LNCaP clone FGC (cell line): ENCODE measurements around the gene VDAC1.

Experiments
- DNase-seq: peaks from one replicate; pipeline ENCODE4 v3.0.0-alpha.2; 2011; ENCODE audit warnings: low read depth
- H3K4me3 ChIP-seq: 2 replicates; pipeline ENCODE4 v1.5.1; 2011; ENCODE audit warnings: mild to moderate bottlenecking, low read depth, low read length, control low read depth
- TF ChIP-seq, protein P1 (sequence below): IDR thresholded peaks from 2 replicates; pipeline ENCODE4 v1.5.1; 2012; ENCODE audit warnings: mild to moderate bottlenecking; ENCODE audit not compliant: control insufficient read depth, insufficient read depth; ENCODE audit errors: extremely low read depth

Gene VDAC1

DNA sequence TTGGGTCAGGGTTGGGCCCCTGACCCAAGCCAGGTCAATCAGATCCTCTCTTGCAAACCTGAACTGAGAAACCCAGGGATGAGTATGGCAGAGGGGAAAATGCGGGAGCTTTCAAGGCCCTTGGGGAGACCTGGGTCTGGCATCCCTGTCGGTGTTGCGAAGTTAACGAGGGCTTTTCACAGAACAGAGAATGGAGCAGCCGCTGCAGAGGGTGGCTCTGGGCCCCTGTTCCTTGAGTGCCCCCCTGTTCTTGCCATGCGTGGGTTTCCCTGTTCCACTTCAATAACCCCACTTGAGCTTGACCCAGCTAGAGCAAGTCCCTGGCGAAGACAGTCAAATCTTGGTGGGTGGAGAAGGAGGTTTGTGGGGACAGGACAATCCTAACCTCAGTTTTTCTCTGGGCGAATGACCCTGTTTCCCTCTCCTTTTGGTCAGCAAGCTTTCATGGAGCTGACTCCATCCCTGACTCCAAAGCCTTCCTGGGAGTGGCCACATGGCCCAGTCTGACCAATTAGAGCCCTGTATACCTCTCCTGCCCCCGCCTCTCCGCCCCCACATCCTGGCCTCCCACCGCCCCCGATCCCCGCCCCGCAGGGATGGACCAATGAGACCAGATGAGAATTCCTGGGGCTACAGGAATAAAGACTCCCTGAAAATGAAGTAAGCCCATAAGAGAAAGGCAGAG lies 2.9 kb upstream of the VDAC1 start:
- TF ChIP-seq, protein P1, sequence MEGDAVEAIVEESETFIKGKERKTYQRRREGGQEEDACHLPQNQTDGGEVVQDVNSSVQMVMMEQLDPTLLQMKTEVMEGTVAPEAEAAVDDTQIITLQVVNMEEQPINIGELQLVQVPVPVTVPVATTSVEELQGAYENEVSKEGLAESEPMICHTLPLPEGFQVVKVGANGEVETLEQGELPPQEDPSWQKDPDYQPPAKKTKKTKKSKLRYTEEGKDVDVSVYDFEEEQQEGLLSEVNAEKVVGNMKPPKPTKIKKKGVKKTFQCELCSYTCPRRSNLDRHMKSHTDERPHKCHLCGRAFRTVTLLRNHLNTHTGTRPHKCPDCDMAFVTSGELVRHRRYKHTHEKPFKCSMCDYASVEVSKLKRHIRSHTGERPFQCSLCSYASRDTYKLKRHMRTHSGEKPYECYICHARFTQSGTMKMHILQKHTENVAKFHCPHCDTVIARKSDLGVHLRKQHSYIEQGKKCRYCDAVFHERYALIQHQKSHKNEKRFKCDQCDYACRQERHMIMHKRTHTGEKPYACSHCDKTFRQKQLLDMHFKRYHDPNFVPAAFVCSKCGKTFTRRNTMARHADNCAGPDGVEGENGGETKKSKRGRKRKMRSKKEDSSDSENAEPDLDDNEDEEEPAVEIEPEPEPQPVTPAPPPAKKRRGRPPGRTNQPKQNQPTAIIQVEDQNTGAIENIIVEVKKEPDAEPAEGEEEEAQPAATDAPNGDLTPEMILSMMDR = no peak
- no peak overlapping the region for H3K4me3 ChIP-seq
- DNase-seq = no peak

DNA sequence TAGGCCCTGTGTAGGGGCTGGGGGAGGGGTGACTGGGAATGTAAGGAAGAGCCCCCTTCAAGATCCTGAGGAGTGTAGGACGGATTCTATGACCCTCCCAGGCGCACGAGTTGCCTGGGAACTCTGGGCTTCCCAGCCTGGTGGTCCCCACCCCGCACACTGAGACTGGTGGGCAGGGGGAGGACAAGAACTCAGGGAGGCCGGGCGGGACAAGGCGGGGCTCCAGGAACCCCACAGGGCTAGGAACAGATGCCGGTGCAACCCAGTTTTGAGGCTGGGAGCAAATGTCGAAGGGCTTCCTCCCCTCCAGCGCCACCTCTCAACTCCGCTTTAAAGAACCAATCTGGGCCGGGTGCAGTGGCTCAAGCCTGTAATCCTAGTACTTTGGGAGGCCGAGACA lies 1.3 kb upstream of the VDAC1 start:
- DNase-seq = no peak
- TF ChIP-seq, protein P1 = no peak
- H3K4me3 ChIP-seq = peak overlapping the region; percentile 76

DNA sequence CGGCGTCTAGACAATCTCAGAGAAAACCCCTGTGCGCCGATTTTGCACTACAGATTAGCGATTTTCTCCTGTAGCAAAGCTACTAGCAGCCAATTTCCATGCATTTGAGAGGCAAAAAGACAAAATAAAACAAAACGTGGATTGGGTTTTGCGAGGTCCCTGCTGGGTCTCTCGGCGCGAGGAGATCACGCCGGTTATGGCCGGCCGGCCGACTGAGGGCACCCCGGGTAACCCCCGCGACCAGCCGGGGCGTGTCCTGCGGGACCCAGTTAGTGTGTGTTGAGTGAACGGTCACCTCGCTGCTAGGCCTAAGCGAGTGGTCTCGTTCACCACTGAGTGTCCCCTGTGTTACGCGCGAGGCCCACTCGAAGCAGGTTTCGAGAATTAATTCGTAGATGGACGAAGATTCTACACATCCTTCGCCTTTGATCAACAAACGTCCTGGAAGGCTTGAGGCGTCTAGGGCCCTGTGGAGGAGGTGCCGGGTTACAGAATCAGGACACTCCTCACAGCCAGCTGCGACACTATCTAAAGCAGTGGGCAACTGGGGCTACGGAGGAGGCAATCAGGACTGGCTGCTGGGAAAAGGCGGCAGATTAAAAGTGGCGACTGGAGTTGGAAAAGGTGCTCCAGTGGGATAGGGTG lies 764 bp upstream of the VDAC1 start:
- TF ChIP-seq, protein P1 = no peak
- H3K4me3 ChIP-seq = peak overlapping the region; percentile 76
- no peak for DNase-seq

DNA sequence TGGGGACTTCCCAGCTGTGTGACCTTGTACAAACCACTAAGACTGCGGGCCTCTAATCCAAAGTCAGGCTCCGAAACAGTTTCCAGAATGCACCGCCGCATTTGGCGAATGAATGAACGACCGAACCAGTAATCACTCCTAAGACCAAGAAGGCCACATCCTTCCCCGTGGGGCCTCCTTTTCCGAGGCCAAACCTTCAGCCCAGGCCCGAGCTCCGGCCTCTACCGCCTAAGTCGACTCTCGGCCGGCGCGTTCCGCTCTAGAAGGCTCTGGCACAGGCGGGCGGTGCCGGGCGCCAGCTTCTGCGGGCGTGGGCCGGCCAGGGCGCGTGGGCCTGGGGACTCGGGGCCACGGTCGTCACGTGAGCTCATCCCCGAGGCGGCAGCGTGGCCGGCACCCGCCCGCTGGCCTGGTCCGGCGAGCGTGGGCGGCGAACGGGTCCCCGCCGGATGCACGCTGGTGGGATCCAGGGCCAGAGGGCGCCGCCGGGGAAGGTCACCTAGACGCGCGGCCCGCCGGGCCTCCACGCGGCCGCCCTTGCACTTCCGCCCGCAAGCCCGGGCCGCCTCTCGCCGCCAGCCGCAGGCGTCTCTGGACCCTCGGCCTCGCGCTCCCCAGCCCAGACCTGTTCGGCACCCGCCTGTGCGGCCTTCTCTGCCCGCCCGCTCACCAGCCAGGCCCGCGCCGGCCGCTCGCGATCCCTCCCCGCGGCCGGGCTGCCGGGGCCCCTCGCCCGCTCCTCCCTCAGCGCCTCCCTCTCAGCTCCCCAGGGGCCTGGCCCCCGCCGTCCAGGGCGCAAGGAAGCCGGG lies 754 bp downstream of the VDAC1 start:
- no peak for DNase-seq
- peak overlapping the region; percentile 76 for H3K4me3 ChIP-seq
- TF ChIP-seq, protein P1 = no peak

DNA sequence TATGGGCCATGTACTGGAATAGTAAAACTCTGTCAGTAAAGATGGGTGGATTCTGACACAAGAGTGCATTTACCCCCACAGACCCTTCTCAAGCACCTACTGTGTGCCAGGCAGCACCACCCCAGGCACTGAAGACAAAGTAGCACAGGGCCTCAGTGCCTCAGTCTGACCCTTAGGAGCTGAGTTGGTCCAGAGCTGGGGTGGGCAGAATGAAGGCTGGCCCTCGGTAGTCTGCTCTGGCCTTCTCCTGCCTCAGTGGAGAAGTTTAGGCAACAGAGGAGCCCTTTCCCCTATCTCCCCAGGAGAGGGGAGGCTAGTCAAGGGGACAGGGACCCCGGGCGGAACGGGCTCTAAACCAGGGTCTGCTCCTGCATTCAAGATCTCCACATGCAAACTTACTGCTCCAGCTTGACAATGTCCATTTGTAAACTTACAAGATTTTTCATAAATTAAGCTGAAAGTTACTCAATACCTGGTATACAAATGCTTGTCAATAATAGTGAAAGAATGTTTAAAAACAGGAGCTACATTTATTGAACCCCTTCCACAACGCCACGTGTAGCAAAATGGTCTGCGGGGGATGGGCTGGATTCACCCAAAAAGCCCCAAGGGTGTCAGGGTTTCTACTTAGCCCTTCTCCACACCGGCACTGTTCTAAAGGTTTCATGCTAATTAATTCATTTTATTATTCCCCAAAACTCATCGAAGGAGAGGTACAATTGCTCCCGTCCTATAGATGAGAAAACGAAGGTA lies 1.5 kb downstream of the VDAC1 start:
- DNase-seq = no peak
- peak overlapping the region; percentile 76 for H3K4me3 ChIP-seq
- TF ChIP-seq, protein P1 = no peak

DNA sequence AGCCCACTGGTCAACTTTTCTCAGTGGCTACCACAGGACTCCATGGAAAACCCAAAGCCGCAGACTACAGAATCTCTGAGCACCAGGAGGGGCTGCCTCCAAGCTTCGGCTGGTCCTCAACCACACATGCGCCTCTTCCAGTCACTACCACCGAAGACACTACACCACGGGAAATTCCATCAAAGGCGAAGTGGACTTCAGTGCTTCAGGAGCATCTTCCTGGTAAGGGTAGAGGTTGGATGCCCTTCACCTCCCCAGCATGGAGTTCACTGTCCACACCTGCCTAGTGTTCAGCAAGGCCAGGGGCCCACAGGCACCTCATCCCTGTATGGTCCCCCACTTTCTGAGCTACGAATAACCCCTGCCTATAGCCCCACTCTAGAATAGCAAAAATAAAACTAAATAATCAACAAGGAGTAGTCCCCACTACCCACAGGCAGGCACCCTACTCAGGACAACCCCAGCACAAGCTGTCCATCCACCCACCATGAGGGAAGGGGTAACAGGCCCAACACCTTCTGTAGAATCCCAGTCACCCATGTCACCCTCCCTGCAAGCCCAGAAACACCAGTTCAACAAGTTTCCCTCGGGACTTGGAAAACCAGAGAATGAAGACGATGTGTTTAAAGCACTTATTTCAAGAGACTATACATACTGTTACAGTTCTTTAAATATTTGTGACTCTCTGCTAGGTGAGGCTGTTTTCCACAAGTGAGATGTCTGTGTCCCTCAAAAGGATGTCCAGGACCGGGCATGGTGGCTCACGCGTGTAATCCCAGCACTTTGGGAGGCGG lies 2.6 kb downstream of the VDAC1 start:
- no peak for DNase-seq
- TF ChIP-seq, protein P1 = no peak
- peak overlapping the region; percentile 76 for H3K4me3 ChIP-seq
